GM12891 (cell line): Measurements from ENCODE around the gene MARK1.
"Not testable (repeated sequence)": the region's sequence is repeated elsewhere in the genome, so short reads cannot be mapped to it uniquely, and the experiment has no call there.

ENCODE experiments used
- DNase-seq: peaks from one replicate; pipeline ENCODE4 v3.0.0; 2011; ENCODE audit warnings: low spot score; ENCODE audit not compliant: insufficient read length
- FAIRE-seq: peaks from 2 replicates; lab custom pipeline; 2011; peaks lifted over from hg19 to GRCh38; lab: Jason Lieb, UNC
- PAX5 ChIP-seq: IDR thresholded peaks from 2 replicates; pipeline ENCODE4 v1.6.1; 2011; ENCODE audit warnings: low read length, moderate library complexity, mild to moderate bottlenecking; ENCODE audit not compliant: insufficient read depth, severe bottlenecking
- POLR2A ChIP-seq: IDR thresholded peaks from 2 replicates; pipeline ENCODE4 v1.6.1; 2011; ENCODE audit warnings: low read depth, low read length, control low read depth
- POLR2AphosphoS5 ChIP-seq: IDR thresholded peaks from 2 replicates; pipeline ENCODE4 v1.6.1; 2011; ENCODE audit warnings: low read depth, low read length, control low read depth
- POU2F2 ChIP-seq: IDR thresholded peaks from 2 replicates; pipeline ENCODE4 v1.6.1; 2011; ENCODE audit warnings: low read depth, mild to moderate bottlenecking, control low read depth, low read length, moderate library complexity
- SPI1 ChIP-seq: IDR thresholded peaks from 2 replicates; pipeline ENCODE4 v1.6.1; 2011; ENCODE audit warnings: low read depth, low read length, control low read depth
- TAF1 ChIP-seq: IDR thresholded peaks from 2 replicates; pipeline ENCODE4 v1.6.1; 2011; ENCODE audit warnings: low read depth, low read length, control low read depth

Gene MARK1

DNA sequence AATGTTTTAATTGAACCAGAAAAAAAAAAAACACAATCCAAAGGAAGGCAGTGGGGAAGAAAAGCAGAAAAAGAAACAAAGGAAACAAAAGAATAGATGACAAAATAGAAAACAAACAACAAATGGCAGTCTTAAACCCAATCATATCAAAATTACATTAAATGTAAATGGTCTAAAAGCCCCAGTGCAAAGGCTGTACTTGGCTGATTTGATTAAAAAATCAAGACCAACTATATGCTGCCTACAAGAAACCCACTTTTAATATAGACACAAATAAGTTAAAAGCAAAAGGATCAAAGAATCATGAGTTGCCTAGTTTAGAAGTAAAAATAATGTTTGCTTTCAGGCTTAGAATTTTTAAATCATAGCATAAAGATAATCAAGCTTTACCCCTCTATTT is 142.4 kb downstream of the MARK1 start:
- no peak for DNase-seq
- no peak for FAIRE-seq
- TF ChIP-seq POLR2A (no peak), PAX5 (no peak), SPI1 (no peak), POU2F2 (no peak)

DNA sequence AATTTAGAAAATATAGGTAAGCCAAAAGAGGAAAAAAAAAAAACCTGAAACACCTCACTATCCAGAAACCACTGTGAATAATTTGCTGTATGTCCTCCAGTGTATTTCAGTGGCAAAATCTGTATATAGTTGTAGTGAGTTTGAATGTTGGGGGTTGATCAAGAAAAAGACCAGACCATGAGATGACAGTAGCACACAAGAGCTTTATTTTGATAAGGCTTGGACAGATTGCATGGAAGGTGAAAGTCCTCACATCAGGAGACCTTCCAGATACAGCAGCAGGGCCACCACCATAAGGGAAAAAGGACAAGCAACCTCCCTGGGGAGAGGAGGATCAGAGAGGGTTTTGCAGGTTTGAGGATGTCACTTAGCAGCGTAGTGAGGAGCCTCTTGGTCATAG is 146.0 kb downstream of the MARK1 start:
- no peak for TF ChIP-seq TAF1
- TF ChIP-seq SPI1, result no peak
- no peak for TF ChIP-seq POLR2A
- DNase-seq, result no peak
- FAIRE-seq, result no peak

DNA sequence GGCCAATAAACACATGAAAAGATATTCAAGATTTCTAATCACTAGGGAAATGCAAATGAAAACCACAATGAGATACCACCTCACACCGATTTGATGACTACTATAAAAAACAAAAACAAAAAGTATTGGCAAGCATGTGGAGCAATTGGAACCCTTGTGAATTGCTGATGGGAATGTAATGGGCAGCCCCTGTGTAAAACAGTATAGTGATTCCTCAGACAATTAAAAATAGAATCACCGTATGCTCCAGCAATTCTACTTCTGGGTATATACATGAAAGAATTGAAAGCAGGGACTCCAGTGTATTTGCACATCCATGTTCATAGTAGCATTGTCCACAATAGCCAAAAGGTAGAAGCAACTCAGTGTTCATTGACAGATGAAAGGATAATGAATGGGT is 149.3 kb downstream of the MARK1 start:
- no peak for DNase-seq
- no peak for FAIRE-seq
- TF ChIP-seq POLR2AphosphoS5 (no peak), POU2F2 (no peak), POLR2A (no peak), SPI1 (no peak), PAX5 (no peak), TAF1 (no peak)

DNA sequence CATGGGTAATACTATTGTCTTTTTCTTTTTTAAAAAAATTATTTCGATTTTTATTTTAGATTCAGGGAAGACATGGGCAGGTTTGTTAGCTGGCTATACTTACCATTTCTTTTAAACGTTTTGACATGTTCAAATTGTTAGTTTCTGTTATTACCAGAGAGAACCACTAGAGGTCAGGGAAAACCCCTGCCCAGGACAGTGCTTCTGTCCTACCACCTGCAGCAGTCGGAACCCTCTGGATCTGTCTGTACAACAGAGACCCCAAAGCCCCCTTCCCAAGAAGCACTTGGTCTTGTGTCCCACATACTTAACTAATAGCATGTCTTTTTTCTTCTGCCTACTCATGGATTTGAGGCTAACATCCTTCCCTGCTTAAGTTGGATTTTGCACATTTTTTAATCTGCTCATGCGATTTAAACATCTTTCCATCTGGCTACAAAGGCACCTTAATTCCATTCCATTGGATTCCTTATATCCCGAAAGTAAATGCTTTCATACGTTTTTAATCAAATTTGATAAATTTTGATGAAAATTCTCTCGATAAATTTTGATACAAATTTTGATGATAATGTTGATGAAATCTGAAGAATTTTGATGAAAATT is 152.2 kb downstream of the MARK1 start:
- no peak for TF ChIP-seq POLR2A
- no peak for TF ChIP-seq PAX5
- TF ChIP-seq SPI1, result no peak
- no peak for TF ChIP-seq POLR2AphosphoS5
- TF ChIP-seq TAF1, result no peak
- no peak for TF ChIP-seq POU2F2
- no peak for FAIRE-seq

DNA sequence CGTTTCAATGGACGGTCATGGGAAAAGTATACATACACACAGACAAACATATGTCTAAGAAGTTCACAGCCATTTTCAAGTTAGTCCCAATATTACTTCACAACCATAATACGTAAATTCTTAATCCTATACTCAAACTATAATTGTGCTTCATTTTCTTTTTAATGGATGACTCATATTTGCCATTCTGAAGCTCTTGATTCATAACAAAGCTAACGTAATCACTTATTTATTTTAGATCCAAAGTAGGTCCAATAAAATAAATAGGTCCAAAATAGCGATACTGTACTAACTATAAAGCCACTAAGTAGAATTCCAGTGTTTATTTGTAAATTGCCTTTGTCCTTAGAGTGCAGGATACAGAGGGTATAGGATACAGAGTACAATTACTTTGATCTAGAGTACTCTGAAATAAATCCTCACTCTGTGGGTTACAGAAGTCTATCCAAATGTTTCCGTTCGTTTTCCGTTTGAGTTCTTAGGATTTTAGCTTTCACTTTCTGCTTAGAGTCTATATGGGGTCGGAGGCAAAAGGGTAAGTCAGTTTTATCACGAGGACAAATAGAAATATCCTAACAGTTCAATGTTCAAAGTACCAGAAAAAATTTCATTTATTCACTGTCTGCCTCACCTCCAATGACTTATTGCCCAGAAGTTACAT is 153.4 kb downstream of the MARK1 start:
- no peak for TF ChIP-seq POLR2AphosphoS5
- TF ChIP-seq POU2F2, result no peak
- no peak for TF ChIP-seq POLR2A
- TF ChIP-seq SPI1, result no peak
- no peak for TF ChIP-seq PAX5
- no peak for TF ChIP-seq TAF1
- no peak for DNase-seq
- no peak for FAIRE-seq

More for the DNA sequence above, 152.2 kb downstream of the MARK1 start:
- DNase-seq, result peak; percentile 29

DNA sequence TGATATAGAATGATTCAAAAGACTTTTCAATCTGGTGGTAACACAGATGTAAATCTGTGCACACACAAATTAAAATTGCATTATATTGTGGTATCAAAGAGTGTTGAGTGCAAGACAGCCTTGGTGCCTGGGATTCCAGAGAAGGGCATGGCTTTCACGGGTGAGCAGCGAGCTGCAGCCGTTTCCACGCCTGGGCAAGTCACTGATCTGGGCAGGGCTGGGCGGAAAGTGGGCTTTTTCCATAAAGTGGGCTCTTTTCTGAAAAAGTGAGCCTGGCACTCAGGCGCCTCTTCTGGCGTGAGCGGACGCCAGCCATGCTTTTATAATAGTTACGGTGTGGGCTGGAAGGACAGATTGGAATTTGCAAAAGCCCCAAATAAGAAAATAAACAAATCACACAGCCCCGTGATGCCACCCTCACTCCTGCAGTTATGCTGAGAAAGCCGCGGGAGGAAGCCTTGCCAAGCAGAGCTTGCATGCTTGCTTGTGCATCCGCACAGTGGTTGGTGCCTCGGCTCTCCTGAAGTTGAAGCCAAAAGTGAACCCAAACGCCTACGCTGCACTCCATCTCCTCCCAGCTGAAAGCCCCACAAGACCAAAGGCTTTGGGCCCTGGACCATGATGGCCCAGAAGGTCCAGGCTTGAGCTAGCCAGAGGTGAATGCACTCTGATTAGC is 155.1 kb downstream of the MARK1 start:
- no peak for TF ChIP-seq POU2F2
- TF ChIP-seq POLR2AphosphoS5, result no peak
- no peak for TF ChIP-seq TAF1
- no peak for TF ChIP-seq SPI1
- no peak for TF ChIP-seq POLR2A
- no peak for TF ChIP-seq PAX5
- FAIRE-seq (no peak), DNase-seq (no peak)

DNA sequence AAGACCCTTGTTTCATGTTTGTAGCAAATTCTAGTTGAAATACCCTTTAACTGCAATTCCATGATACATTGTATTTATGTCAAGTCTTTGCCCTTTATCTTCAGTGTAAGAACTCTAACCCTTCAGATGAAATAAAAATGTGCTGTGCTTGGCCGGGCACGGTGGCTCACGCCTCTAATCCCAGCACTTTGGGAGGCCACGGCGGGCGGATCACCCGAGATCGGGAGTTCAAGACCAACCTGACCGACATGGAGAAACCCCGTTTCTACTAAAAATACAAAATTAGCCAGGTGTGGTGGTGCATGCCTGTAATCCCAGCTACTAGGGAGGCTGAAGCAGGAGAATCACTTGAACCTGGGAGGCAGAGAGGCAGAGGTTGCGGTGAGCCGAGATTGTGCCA is 155.8 kb downstream of the MARK1 start:
- DNase-seq, FAIRE-seq: not testable (repeated sequence)

DNA sequence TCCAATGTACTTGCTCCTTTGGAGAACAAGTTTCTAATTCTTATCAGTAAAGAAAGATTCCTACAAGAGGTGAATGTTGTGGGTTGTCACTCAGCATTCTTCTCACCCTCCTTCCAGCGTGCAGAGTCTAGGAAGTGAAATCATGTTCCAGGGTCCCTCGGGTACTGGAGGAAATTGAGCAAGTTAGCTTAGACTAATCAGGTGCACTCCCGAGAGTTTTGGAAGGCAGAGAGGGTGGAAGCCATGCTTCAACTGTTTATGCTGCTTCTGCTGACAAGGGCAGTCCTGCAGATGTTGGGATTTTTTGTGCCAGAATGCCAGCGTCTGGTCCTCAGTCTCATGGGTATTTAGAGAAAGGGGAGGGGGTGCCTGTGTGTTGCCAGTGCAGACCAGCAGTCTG is 157.0 kb downstream of the MARK1 start:
- DNase-seq (no peak), FAIRE-seq (no peak)
- TF ChIP-seq TAF1 (no peak), POLR2AphosphoS5 (no peak), SPI1 (no peak), PAX5 (no peak), POU2F2 (no peak), POLR2A (no peak)

DNA sequence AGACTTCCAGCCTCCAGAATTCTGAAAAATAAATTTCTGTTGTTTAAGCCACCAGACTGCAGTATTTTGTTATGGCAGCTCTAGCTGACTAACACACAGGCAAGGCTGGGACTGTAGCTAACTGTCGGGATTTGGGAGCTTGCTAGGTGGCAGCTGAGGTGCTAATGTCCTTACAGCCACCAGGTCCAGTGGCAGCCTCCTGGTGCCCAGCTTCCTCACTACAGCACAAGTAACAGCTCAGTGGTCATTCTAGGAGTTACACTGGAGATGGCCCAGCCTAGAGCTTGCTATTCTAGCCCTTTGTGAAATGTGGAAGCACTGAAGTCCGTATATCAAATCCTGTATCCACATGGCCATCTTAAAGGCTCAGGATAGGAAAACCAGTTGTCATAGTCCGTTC is 157.9 kb downstream of the MARK1 start:
- no peak for TF ChIP-seq POLR2AphosphoS5
- no peak for TF ChIP-seq POU2F2
- no peak for TF ChIP-seq POLR2A
- no peak for TF ChIP-seq SPI1
- no peak for TF ChIP-seq TAF1
- TF ChIP-seq PAX5, result no peak
- FAIRE-seq (no peak), DNase-seq (no peak)

DNA sequence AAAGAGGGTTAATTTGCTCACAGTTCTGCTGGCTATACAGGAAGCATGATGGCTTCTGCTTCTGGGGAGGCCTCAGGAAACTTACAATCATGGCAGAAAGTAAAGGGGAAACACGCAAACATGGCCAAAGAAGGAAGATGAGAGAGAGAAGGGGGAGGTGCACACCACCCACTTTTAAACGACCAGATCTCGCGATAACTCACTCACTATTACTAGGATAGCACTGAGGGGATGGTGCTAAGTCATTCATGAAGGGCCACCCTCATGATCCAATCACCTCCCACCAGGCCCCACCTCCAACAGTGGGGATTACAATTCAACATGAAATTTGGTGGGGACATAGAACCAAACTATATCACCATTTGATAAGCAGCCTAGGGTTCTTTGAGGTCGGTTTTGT is 159.9 kb downstream of the MARK1 start:
- no peak for DNase-seq
- no peak for TF ChIP-seq SPI1
- TF ChIP-seq PAX5, result no peak
- no peak for TF ChIP-seq POU2F2
- TF ChIP-seq POLR2AphosphoS5, result no peak
- TF ChIP-seq POLR2A, result no peak
- TF ChIP-seq TAF1, result no peak
- no peak for FAIRE-seq

DNA sequence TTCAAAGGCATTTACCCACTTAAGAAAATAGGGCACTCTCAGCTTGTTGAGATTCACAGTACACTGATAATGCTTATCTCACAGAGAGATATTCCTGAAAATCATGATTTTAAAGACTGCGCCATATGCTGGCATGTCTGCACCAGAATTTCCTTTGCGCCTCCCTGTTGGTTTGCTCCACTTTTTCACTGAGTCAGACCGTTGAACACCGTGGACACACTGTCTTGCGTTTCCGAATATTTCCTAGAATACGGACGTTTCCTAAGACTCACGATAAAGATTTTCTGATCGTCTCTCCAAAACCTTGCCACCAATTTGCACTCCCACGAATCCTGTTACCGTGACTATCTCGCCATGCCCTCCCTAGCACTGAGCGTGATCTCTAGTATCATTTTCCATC is 161.7 kb downstream of the MARK1 start:
- FAIRE-seq (peak; percentile 74), DNase-seq (no peak)
- no peak for TF ChIP-seq POLR2AphosphoS5
